GM11168 (cell line): ENCODE measurements around the gene KIF18B.

Experiments
- in situ Hi-C: fragments of 300-500 bp; cut with MboI; formaldehyde crosslinking; loops from one replicate; pipeline ENCODE4 v1.12.0; 2022; ENCODE audit warnings: low sequenced_read_pairs; ENCODE audit not compliant: unreplicated experiment

KIF18B gene

GRCh38 chr17:44884941-44885340, 62.6 kb downstream of the KIF18B start:
- in situ Hi-C loops, result no loop called here

GRCh38 chr17:44881145-44881544, 66.4 kb downstream of the KIF18B start:
- in situ Hi-C loops, result no loop called here

GRCh38 chr17:44880062-44880461, 67.5 kb downstream of the KIF18B start:
- in situ Hi-C loops, result no loop called here

GRCh38 chr17:44879376-44879775, 68.2 kb downstream of the KIF18B start:
- in situ Hi-C loops, result no loop called here

GRCh38 chr17:44878627-44879221, 68.8 kb downstream of the KIF18B start:
- in situ Hi-C loops, result no loop called here

GRCh38 chr17:44877121-44877520, 70.5 kb downstream of the KIF18B start:
- in situ Hi-C loops, result no loop called here

GRCh38 chr17:44875761-44876160, 71.8 kb downstream of the KIF18B start:
- in situ Hi-C loops, result no loop called here
